Fibroblast of skin of left quadriceps (primary cell): ENCODE measurements around the gene PPP3R1.

Source experiments
- DNase-seq, 2 experiments: peaks; one replicate each; pipeline ENCODE4 v3.0.0-alpha.2; 2013; ENCODE audit warnings: low read depth in 2 of 2

Gene PPP3R1

GRCh38 chr2:68258851-68259250, 6.5 kb upstream of the PPP3R1 start:
- no peak for DNase-seq

GRCh38 chr2:68256093-68256450, 3.7 kb upstream of the PPP3R1 start:
- DNase-seq = no peak

DNA sequence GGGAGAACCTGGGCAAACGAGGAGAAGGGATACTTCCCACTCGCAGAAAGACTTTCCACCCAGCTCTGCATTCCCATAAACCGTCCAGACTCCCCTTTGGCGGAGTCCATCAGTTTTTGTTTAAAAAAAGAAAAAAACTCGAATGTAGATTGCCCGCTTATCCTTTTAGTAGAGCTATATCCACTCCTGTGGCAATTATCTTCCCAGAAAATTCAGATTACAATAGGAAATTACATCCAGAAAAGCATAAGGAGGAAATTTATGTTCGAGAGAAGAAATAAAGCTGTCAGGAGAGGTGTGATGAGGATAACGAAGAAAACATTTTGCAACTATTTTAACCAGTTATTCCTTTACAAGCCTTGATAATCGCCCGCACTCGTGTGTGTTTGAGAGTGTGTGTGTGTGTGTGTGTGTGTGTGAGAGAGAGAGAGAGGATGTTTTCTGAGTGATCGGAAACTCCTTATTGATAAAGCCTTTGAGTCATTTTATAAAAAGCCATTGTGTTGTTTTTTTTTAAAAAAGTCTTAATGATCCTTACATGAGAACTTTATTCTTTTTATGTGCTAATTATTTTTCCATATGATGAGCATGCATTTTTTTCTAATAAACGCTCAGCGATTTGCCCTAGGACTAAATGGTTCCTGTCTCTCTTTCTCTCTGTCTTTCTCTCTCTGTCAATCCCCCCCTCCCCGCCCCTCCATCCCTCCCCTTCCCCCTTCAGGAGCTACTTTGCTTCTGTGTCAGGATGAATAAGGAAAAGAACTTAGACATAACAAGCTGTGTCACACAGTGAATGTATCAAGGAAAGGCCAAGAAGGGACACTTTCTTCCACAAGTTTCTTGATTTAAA, 1.1 kb upstream of the PPP3R1 start:
- DNase-seq = no peak

DNA sequence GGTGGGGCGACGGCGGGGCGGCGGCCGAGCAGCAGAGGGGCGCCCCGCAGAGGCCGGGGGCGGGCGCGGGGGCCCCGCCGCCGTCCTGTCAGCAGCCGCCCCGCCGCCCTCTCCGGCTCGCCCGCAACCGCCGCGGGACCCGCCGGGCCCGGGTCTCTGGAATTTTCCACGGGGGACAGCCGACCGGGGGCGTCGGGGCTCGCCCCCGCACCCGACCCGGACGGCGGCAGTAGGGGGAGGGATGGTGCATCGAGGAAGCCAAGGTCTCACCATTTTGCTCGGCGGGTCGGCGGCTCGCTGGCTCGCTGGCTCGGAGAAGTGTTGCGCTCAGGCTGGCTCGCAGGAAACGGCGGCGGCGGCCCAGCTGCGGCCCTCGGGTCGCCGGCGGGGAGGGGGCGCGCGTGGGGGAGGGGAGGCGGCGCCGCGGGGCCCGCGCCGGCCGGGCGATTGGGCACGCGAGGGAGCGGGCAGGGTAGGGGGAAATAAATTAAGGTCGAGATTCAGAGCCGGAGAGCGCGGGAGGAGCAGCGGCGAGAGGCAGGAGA, 405 bp downstream of the PPP3R1 start:
- no peak for DNase-seq

DNA sequence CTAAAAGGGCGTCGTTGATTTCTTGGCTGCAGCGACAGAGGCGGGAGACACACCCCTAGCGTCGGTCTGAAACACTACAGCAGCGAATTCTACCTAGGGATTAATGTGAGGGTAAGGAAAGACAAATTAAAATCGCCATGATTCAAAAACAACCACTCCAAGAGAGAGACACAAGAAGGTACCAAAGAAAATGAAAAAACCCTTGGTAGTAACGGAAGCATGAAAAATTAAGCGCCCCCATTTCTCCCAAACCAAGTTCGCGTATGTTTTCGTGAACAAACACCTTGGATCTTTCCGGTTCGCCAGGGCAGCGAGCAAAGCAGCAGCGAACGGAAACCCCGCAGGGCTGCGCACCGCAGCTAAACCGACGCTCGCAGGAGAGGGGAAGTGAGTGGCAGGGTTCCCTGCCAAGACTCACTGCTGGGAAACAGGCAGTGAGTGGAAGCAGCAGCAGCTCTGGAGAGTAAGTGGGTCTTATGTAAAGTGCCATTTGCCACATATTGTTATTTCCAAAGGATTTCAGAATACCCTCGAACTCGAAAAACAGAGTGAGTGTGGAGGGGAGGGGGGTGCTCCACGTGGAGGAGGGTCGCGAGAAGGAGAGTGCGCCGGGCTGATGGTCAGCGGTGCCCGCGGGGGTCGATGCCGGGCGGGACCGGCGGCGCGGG, 1.0 kb downstream of the PPP3R1 start:
- no peak for DNase-seq

GRCh38 chr2:68250652-68251186, 1.6 kb downstream of the PPP3R1 start:
- DNase-seq = no peak

DNA sequence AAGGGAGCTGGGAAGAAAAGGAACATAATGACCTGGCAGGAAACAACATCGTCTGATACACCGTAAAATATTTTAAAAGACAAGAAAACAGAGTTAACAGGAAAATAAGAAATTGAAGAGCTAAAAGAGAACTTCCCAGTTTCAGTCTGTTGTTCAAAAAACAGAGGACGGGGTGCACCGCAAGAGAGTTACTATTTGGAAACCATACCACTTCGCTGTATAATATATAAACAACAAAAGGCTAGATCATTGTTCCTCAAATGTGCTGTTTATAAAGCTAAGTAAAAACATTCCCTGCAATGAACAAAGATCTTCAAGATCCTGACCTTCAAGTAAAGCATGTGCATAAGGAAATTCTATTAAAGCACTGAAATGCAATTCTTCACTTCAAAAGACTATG, 2.1 kb downstream of the PPP3R1 start:
- DNase-seq = no peak

GRCh38 chr2:68248806-68249205, 3.5 kb downstream of the PPP3R1 start:
- no peak for DNase-seq

GRCh38 chr2:68248361-68248760, 4.0 kb downstream of the PPP3R1 start:
- no peak for DNase-seq

DNA sequence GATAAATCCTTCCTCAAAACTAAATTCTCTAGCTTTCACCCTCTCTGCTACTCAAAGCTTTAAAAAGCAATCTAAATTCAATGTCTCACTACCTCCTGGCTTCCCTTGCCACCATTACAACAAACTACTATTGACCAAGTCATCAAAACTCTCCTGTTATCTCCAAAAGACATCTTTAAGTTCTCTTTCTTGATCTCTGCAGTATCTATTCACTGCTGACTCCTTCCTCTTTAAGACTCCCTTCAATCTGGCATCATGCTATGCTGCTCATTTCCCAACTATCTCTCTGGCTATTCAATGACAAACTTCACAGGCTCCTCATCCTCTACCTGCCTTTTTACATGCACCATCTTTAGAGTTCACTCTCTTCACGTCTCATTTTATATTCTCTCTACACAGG, 5.9 kb downstream of the PPP3R1 start:
- DNase-seq = no peak

- no peak for DNase-seq
These were observed 6.7 kb downstream of the PPP3R1 start for GRCh38 chr2:68245672-68246071.

- no peak for DNase-seq
These were observed 7.3 kb downstream of the PPP3R1 start for GRCh38 chr2:68245066-68245465.

- DNase-seq = no peak
These were observed 7.9 kb downstream of the PPP3R1 start for GRCh38 chr2:68244456-68244855.

- no peak for DNase-seq
These were observed 10.6 kb downstream of the PPP3R1 start for GRCh38 chr2:68241732-68242131.

- DNase-seq = no peak
These were observed 11.9 kb downstream of the PPP3R1 start for GRCh38 chr2:68240446-68240845.

GRCh38 chr2:68238955-68239822, 13.1 kb downstream of the PPP3R1 start:
- DNase-seq = no peak

DNA sequence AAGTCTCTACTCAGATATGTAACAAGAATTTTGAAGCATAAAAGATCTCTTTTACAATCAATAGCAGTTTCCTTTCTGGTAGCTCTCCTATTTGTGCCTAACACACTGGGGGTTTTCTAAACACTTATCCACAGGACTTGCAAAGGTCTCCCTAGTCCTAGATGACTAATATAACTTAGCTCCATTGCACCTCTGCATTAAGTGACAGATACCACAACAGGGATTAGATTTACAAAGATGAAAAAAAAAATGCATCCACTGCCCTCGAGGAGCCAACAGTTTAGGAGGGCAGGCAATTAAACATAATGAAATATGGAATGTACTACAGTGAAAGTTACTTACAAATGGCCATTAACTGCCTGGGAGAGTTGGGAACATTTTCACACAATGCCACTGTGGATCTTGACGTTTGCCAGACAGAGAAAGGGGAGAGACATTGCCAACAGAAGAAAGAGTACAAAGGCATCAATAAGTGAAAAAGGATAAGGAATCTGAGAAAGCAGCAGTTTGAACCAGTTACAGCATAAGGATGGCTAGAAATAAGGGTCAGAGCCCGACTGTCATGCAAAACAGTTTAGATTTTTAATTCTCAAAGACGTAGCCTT, 14.3 kb downstream of the PPP3R1 start:
- no peak for DNase-seq

DNA sequence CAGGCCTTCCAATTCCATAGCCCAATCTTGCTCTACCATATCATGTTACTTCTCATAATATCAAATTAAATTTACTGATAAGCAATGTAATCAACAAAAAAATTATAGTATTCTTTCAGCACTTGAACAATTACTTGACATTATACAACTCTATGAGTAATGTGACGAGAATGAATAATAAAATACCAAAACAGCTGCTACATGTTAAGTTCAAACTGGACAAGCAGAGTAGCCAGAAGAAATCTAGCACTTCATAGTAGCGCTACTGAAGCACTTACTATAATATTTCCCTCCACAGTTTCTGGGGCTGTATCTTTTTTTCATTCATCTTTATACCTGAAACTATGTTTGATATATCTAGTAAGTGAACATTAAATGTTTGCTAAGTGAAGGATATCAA, 14.9 kb downstream of the PPP3R1 start:
- no peak for DNase-seq

GRCh38 chr2:68236876-68237275, 15.5 kb downstream of the PPP3R1 start:
- no peak for DNase-seq

DNA sequence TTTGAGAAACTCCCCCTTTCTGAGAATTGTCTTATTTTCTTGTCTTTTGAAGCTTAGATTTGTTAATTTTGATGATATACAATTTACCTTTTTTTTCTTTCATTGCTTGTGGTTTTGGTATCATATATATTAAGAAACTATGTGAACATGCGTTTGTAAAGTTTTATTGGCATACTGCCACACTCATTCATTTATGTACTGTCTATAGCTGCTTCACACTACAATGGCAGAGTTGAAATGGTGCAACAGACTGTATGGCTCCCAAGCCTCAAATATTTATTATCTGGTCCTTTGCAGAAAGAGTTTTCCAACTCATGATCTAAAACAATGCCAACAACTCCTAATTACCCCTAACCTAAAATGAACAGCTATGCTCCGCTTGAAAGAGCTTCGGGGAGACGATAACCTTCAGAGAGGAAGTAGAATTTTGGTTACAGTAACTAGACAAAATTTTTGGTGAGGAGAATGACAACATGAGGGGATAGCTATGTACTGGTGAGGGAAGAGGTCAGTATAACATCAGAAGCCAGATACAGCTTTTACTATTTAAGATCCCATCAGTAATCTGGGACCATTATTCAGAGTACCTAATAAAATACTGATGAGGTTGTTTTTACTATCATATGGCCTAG, 16.1 kb downstream of the PPP3R1 start:
- DNase-seq = no peak

DNA sequence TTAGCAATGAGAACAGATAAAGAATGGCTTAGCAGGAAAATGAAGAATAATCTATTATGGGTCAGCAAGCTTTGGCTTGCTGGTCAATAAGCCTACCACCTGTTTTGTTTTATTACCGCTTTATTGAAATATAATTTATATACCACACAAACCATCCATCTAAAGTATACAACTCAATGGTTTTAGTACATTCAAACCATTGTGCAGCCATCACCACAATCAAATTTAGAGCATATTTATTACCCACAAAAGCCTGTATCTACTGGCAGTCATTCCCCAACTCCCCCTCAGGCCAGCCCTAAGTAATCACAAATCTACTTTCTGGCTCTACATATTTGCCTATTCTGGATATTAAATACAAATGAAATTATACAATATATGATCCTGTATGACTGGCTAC, 17.2 kb downstream of the PPP3R1 start:
- DNase-seq = no peak
